ENCODE measurements around the gene BANK1.

The BANK1 gene

DNA sequence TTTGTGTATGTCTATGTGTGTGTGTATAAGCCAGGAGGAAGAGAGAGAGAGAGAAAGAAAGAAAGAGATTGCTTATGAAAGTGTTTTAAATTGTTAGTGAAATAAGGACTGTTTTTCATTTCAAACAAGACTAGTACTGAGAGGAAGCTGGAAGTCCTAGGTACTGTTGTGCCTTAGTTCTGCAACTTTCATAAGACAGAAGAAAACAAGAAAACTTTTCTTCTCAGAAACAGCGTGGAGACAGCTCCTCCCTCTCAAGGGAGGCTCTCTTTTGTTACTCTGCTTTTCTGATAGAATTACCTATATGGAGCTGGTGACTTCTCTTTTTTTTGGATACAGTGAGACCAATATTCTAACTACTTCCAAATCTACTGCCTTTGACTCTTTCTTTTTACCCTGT lies 62.5 kb downstream of the BANK1 start:
- Histone ChIP-seq H3K27ac (no peak overlapping the region), H3K79me2 (ENCODE audit: insufficient read depth, low read depth) (no peaks in the 10 kb centered on the region), H3K4me1 (ENCODE audit: low read depth, poor library complexity, severe bottlenecking) (no peaks in the 10 kb centered on the region), H3K4me3 (IDR thresholded peaks at IDR 0.05; ENCODE audit: insufficient read depth, low read depth, low read length) (no peak overlapping the region), H3K4me2 (no peak overlapping the region), H3K9ac (no peak overlapping the region), H4K20me1 (ENCODE audit: insufficient read depth) (no peaks in the 10 kb centered on the region), H2AFZ (ENCODE audit: low read depth) (no peak overlapping the region), H3K27me3 (ENCODE audit: insufficient read depth, low read depth) (no peaks in the 10 kb centered on the region), H3K36me3 (ENCODE audit: insufficient read depth) (no peaks in the 10 kb centered on the region)
- TF ChIP-seq, protein P1, sequence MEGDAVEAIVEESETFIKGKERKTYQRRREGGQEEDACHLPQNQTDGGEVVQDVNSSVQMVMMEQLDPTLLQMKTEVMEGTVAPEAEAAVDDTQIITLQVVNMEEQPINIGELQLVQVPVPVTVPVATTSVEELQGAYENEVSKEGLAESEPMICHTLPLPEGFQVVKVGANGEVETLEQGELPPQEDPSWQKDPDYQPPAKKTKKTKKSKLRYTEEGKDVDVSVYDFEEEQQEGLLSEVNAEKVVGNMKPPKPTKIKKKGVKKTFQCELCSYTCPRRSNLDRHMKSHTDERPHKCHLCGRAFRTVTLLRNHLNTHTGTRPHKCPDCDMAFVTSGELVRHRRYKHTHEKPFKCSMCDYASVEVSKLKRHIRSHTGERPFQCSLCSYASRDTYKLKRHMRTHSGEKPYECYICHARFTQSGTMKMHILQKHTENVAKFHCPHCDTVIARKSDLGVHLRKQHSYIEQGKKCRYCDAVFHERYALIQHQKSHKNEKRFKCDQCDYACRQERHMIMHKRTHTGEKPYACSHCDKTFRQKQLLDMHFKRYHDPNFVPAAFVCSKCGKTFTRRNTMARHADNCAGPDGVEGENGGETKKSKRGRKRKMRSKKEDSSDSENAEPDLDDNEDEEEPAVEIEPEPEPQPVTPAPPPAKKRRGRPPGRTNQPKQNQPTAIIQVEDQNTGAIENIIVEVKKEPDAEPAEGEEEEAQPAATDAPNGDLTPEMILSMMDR (conservative IDR thresholded peaks at IDR 0.05; ENCODE audit: low read depth, low read length) = no peak

DNA sequence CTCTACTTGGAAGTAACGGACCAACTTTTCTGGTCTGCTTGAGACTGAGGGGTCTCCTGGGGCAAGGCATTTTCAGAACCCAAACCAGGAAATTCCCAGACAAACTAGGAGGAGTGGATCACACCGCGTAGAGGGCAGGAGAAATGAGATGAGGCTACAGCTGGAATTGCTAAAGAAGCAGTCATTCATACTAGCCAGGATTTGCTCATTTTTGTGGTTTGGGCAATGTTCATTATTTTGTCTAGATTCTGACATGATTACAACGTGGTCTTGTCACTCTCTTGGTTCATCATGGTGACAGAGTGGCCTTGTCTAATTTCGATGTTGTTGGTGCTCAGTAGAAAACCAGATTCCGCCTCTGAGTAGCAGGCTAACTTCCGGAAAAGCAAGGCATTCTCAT lies 63.2 kb downstream of the BANK1 start:
- Histone ChIP-seq H3K4me3 (IDR thresholded peaks at IDR 0.05; ENCODE audit: insufficient read depth, low read depth, low read length) (no peak overlapping the region), H3K4me2 (no peak overlapping the region), H3K79me2 (ENCODE audit: insufficient read depth, low read depth) (no peaks in the 10 kb centered on the region), H4K20me1 (ENCODE audit: insufficient read depth) (no peaks in the 10 kb centered on the region), H3K36me3 (ENCODE audit: insufficient read depth) (no peaks in the 10 kb centered on the region), H3K4me1 (ENCODE audit: low read depth, poor library complexity, severe bottlenecking) (no peaks in the 10 kb centered on the region), H2AFZ (ENCODE audit: low read depth) (no peak overlapping the region), H3K27ac (no peak overlapping the region), H3K9ac (no peak overlapping the region), H3K27me3 (ENCODE audit: insufficient read depth, low read depth) (no peaks in the 10 kb centered on the region)
- TF ChIP-seq, protein P1 (conservative IDR thresholded peaks at IDR 0.05; ENCODE audit: low read depth, low read length) = no peak

GRCh38 chr4:101855239-101855638 lies 64.7 kb downstream of the BANK1 start:
- H3K27me3 ChIP-seq (ENCODE audit: insufficient read depth, low read depth) = no peaks in the 10 kb centered on the region
- no peak overlapping the region for H3K27ac ChIP-seq
- no peaks in the 10 kb centered on the region for H4K20me1 ChIP-seq (ENCODE audit: insufficient read depth)
- no peaks in the 10 kb centered on the region for H3K36me3 ChIP-seq (ENCODE audit: insufficient read depth)
- no peak overlapping the region for H2AFZ ChIP-seq (ENCODE audit: low read depth)
- H3K9ac ChIP-seq = no peak overlapping the region
- no peak overlapping the region for H3K4me2 ChIP-seq
- TF ChIP-seq, protein P1 (conservative IDR thresholded peaks at IDR 0.05; ENCODE audit: low read depth, low read length) = no peak
- H3K79me2 ChIP-seq (ENCODE audit: insufficient read depth, low read depth) = no peaks in the 10 kb centered on the region
- H3K4me3 ChIP-seq (IDR thresholded peaks at IDR 0.05; ENCODE audit: insufficient read depth, low read depth, low read length) = no peak overlapping the region
- H3K4me1 ChIP-seq (ENCODE audit: low read depth, poor library complexity, severe bottlenecking) = no peaks in the 10 kb centered on the region

DNA sequence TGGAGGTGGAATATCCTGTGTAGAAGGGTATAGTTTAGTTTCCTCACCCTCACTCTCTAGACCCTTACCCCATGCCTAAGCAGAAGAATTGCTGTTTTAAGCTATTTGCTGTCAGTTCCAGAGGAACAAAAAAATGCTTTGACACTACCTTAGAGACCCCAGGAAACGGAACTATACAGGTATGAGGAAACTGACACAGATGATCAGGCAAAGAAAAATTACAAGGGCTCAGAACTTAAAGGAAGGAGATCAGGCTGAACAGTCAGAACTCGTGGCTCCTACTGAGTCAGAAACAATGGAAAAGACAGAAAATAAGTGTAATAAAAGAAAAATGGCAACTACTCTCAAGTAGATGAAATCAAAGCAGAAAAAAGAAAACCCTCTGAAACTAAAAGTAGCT lies 65.6 kb downstream of the BANK1 start:
- Histone ChIP-seq H2AFZ (ENCODE audit: low read depth) (no peak overlapping the region), H3K36me3 (ENCODE audit: insufficient read depth) (no peaks in the 10 kb centered on the region), H4K20me1 (ENCODE audit: insufficient read depth) (no peaks in the 10 kb centered on the region), H3K4me1 (ENCODE audit: low read depth, poor library complexity, severe bottlenecking) (no peaks in the 10 kb centered on the region), H3K27ac (no peak overlapping the region), H3K4me3 (IDR thresholded peaks at IDR 0.05; ENCODE audit: insufficient read depth, low read depth, low read length) (no peak overlapping the region), H3K27me3 (ENCODE audit: insufficient read depth, low read depth) (no peaks in the 10 kb centered on the region), H3K4me2 (no peak overlapping the region), H3K79me2 (ENCODE audit: insufficient read depth, low read depth) (no peaks in the 10 kb centered on the region), H3K9ac (no peak overlapping the region)
- TF ChIP-seq, protein P1 (conservative IDR thresholded peaks at IDR 0.05; ENCODE audit: low read depth, low read length) = no peak
